ENCODE measurements around the gene TRIM22. TPM values are rescaled to one million over a fixed set of nuclear protein-coding genes. Genes with fewer than 3 reads are reported as not detected.

The TRIM22 gene, protein sequence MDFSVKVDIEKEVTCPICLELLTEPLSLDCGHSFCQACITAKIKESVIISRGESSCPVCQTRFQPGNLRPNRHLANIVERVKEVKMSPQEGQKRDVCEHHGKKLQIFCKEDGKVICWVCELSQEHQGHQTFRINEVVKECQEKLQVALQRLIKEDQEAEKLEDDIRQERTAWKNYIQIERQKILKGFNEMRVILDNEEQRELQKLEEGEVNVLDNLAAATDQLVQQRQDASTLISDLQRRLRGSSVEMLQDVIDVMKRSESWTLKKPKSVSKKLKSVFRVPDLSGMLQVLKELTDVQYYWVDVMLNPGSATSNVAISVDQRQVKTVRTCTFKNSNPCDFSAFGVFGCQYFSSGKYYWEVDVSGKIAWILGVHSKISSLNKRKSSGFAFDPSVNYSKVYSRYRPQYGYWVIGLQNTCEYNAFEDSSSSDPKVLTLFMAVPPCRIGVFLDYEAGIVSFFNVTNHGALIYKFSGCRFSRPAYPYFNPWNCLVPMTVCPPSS
- 73.4 and 161 TPM in 2 replicates for total RNA-seq (ENCODE audit: low replicate concordance)

DNA sequence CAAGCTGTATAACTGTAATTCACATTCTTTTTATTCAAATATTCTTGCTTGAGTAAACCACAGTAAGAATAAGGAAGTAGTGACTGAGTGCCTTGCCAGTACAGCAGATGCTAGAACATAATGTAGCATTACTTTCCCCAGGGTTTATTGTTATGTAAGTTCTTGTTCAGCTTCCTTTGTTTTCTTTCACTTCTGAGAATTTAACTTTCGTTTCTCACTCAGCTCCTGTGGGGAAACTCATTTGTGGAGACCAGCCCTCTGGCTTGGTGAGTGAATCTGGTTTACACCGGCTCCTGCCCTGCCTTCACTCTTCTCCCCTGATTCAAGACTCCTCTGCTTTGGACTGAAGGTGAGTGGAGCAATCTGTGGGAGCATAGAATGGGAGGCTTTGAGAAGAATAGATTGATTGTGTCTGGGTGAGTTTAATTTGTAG is at the start of gene TRIM22:
TSS of gene TRIM22 (plus strand) at position 240 of the 433 bp plus-strand sequence. CDS start 6,443 bp downstream, outside the sequence.

DNA sequence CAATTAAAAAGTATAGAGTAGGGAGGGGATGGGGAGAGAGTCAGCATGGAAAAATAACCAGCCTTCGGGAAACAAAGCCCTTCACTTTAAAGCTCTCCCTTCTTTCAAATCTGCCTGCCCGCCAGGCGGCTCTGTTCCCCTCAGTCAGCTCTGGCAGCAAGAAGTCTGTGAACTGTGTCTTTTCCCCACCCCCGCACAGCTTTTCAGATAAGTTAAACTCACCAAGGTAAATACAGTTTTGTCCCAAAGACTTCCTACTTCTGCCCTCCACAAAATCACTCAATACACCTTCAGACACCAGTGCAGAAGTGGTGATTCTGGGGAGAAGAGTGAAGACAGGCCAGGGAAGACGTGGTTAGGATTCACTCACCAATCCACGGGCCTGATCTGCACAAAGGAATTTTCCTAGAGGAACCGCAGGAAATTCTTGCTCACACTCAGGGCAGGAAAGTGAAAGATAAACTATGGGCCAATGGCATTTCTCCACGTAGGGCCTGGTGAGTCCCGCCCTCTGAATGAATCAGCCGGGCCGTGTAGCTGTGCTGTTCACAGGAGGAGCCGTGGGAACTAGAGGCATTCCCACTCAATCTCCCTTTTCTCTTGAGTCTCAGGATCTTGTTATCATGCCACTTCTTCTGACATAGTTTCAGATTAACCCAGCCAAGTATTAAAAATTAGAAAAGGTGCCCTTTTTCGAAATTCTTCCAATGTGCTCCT is 4.8 kb upstream of the TRIM22 start, which contains the start of gene TRIM5:
TSS of gene TRIM5 (minus strand) at position 429 of the 717 bp plus-strand sequence. CDS start 4,897 bp downstream, outside the sequence.

DNA sequence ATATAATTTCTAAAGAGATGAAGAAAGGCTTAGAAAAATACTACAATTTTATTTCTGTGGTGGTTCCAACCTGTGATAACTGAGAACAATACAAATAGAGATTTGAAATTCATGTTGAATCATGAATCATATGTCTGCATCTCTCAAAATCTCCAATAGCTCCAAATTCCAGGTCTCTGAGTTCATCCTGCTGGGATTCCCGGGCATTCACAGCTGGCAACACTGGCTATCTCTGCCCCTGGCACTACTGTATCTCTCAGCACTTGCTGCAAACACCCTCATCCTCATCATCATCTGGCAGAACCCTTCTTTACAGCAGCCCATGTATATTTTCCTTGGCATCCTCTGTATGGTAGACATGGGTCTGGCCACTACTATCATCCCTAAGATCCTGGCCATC is 46.8 kb downstream of the TRIM22 start, which contains the start of gene OR56B1:
TSS of gene OR56B1 (plus strand) at position 53 of the 400 bp plus-strand sequence. CDS start at position 122, 69 bp downstream.

DNA sequence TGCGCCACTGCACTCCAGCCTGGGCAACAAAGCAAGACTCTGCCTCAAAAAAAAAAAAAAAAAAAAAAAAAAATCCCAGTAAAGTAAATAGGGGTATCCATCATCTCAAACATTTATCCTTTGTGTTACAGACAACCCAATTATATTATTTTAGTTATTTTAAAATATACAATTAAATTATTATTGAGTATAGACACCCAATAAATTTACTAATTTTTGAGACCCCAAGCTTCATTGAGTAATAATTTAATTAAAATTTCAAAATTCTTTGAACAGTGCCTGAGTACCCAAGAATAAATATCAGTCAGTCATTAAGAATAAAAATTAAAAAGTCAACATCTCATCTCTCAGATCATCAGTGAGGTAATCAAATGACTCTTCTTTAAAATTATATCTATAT is 64.4 kb downstream of the TRIM22 start, which contains the start of gene OR52N4:
TSS of gene OR52N4 (plus strand) at position 301 of the 400 bp plus-strand sequence. CDS start 498 bp downstream, outside the sequence.

Other genes with a start within 250 kb of the TRIM22 start
- gene OR51I1, start 248.3 kb upstream of the TRIM22 start, total RNA-seq (ENCODE audit: low replicate concordance): not detected in 2 replicates
- not detected in 2 replicates for gene OR51I2, start 240.5 kb upstream of the TRIM22 start, total RNA-seq (ENCODE audit: low replicate concordance)
- not detected in 2 replicates for gene OR52D1, start 201.1 kb upstream of the TRIM22 start, total RNA-seq (ENCODE audit: low replicate concordance)
- 0.08 TPM in 1 of 2 replicates, not detected in the other for gene UBQLN3, start 179.8 kb upstream of the TRIM22 start, total RNA-seq (ENCODE audit: low replicate concordance)
- gene UBQLNL, start 173.1 kb upstream of the TRIM22 start, total RNA-seq (ENCODE audit: low replicate concordance): 0.08 and 0.12 TPM in 2 replicates
- 0.38 and 1.2 TPM in 2 replicates for gene OR52H1, start 141.2 kb upstream of the TRIM22 start, total RNA-seq (ENCODE audit: low replicate concordance)
- not detected in 2 replicates for gene OR52B6, start 108.9 kb upstream of the TRIM22 start, total RNA-seq (ENCODE audit: low replicate concordance)
- 2.1 and 3.6 TPM in 2 replicates for gene TRIM6, start 93.2 kb upstream of the TRIM22 start, total RNA-seq (ENCODE audit: low replicate concordance)
- 9.2 and 11.8 TPM in 2 replicates for gene TRIM34, start 64.8 kb upstream of the TRIM22 start, total RNA-seq (ENCODE audit: low replicate concordance)
- 16.1 and 48.1 TPM in 2 replicates for gene TRIM5, start 4.7 kb upstream of the TRIM22 start, total RNA-seq (ENCODE audit: low replicate concordance)
- gene OR56B1, start 46.7 kb downstream of the TRIM22 start, total RNA-seq (ENCODE audit: low replicate concordance): not detected in 2 replicates
- not detected in 2 replicates for gene OR52N4, start 64.5 kb downstream of the TRIM22 start, total RNA-seq (ENCODE audit: low replicate concordance)
- not detected in 2 replicates for gene OR52N5, start 93.6 kb downstream of the TRIM22 start, total RNA-seq (ENCODE audit: low replicate concordance)
- not detected in 2 replicates for gene OR52N1, start 101.5 kb downstream of the TRIM22 start, total RNA-seq (ENCODE audit: low replicate concordance)
- gene OR52N2, start 119.1 kb downstream of the TRIM22 start, total RNA-seq (ENCODE audit: low replicate concordance): not detected in 2 replicates
- gene OR52E6, start 152.1 kb downstream of the TRIM22 start, total RNA-seq (ENCODE audit: low replicate concordance): not detected in 2 replicates
- not detected in 2 replicates for gene OR52E8, start 167.9 kb downstream of the TRIM22 start, total RNA-seq (ENCODE audit: low replicate concordance)
- gene OR52E4, start 190.8 kb downstream of the TRIM22 start, total RNA-seq (ENCODE audit: low replicate concordance): not detected in 2 replicates
- gene OR52E5, start 203.4 kb downstream of the TRIM22 start, total RNA-seq (ENCODE audit: low replicate concordance): not detected in 2 replicates